Measurements from ENCODE around the gene LAD1. TPM values are rescaled to one million over a fixed set of nuclear protein-coding genes. Genes with fewer than 3 reads are reported as not detected.

Gene LAD1, protein sequence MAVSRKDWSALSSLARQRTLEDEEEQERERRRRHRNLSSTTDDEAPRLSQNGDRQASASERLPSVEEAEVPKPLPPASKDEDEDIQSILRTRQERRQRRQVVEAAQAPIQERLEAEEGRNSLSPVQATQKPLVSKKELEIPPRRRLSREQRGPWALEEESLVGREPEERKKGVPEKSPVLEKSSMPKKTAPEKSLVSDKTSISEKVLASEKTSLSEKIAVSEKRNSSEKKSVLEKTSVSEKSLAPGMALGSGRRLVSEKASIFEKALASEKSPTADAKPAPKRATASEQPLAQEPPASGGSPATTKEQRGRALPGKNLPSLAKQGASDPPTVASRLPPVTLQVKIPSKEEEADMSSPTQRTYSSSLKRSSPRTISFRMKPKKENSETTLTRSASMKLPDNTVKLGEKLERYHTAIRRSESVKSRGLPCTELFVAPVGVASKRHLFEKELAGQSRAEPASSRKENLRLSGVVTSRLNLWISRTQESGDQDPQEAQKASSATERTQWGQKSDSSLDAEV
- total RNA-seq (ENCODE audit: low replicate concordance) = not detected in 2 replicates

DNA sequence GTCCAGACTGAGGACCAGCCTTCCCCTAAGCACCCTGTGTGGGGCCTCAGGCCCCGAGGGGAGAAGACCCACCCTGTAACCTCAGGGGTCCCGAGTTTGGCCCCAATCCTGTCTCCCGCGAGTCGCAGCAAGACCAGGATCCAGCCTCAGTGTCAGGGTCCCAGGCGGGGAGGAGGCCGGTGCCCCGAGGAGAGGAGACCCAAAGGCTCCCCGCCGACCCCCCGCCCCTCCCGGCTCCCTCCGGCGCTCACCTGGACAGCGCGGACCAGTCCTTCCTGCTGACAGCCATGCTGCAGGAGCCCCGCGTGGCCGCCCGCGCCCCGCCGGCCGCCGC lies at the start of gene LAD1:
TSS of gene LAD1 (minus strand) at position 307 of the 334 bp plus-strand sequence. CDS start at position 289, 18 bp downstream.
- no peak within 1 kb of the TSS for H3K4me3 ChIP-seq (ENCODE audit: low read depth, low read length)
- DNase-seq (ENCODE audit: low read depth) = no peak
- TF ChIP-seq, protein P1, sequence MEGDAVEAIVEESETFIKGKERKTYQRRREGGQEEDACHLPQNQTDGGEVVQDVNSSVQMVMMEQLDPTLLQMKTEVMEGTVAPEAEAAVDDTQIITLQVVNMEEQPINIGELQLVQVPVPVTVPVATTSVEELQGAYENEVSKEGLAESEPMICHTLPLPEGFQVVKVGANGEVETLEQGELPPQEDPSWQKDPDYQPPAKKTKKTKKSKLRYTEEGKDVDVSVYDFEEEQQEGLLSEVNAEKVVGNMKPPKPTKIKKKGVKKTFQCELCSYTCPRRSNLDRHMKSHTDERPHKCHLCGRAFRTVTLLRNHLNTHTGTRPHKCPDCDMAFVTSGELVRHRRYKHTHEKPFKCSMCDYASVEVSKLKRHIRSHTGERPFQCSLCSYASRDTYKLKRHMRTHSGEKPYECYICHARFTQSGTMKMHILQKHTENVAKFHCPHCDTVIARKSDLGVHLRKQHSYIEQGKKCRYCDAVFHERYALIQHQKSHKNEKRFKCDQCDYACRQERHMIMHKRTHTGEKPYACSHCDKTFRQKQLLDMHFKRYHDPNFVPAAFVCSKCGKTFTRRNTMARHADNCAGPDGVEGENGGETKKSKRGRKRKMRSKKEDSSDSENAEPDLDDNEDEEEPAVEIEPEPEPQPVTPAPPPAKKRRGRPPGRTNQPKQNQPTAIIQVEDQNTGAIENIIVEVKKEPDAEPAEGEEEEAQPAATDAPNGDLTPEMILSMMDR (IDR thresholded peaks at IDR 0.05; ENCODE audit: insufficient read depth, low read length) = no peak

DNA sequence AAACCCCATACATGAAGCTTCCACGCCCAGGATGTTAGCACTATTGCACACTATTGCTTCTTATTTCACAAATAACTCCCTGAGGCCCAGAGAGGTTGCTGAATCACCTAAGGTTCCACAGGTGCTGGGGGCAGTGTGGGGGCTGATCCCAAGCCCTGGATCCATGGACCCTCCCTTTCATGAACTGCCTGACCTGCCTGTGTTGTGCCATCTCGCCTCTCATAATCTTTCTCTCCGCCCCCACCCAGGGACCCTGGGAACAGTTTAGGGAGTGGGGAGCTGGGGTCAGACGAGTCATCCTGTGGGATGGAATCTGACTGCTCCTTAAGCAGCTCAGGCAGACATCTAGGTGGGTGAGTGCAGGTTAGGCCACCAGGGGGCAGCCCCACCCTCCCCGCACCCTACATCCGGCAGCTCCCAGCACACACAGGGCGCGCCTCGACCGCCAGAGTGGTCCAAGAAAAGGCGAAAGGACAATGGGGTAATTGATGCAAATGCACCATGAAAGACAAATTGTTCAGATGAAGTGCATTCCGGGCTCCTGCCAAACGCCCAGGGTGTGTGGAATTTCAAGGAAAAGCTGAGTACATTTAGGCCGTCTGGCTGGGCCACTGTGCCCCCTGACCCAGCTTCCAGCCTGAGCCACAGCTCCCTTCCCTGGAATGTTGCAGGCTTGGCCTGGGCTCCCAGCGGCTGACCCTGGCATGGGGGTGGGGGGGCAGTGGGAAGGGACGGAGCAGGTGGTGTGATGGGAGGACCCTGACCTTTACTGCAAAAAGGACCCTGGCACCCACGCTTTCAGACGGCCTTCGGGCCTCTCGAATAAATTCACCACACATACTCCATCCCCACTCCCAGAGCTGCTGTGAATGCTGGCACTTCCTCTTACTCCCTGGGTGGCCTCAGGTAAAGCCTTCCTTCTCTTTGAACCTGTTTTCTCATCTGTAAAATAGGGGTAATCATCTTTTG lies 49.1 kb upstream of the LAD1 start:
- DNase-seq (ENCODE audit: low read depth) = peak; percentile 79
- TF ChIP-seq, protein P1 (IDR thresholded peaks at IDR 0.05; ENCODE audit: insufficient read depth, low read length) = peak; percentile 86
- H3K4me3 ChIP-seq (ENCODE audit: low read depth, low read length) = no peak overlapping the region

DNA sequence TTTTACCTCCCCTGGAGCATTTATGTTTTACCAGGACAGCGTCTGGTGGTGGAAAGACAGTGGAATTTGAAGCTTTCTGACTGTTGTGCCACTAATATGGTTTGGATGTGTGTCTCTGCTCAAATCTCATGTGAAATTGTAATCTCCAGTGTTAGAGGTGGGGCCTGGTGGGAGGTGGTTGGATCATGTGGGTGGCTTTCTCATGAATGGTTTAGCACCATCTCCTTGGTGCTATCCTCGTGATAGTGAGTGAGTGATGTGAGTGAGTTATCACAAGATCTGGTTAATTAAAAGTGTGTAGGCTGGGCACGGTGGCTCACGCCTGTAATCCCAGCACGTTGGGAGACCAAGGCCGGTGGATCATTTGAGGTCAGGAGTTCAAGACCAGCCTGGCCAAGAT lies 46.2 kb upstream of the LAD1 start:
- DNase-seq (ENCODE audit: low read depth) = no peak
- TF ChIP-seq, protein P1 (IDR thresholded peaks at IDR 0.05; ENCODE audit: insufficient read depth, low read length) = no peak
- no peak overlapping the region for H3K4me3 ChIP-seq (ENCODE audit: low read depth, low read length)

DNA sequence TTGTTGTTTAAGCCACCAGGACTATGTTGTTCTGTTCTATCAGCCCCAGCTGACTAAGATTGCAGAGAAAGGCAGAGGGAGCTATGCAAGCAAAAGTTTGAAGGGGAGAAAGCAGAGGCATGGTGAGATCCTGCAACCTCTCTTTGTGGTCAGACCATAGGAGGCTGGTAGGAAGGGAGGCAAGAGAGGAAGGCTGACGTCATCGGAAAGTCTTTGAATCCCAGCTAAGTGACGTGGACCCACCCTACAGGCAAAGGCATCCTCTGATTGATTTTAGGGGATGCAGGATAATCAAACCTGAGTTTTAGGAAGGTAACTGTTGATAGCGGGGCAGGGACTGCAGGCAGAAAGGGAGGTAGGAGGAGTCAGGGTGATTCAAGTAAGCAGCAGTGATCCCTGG lies 45.7 kb upstream of the LAD1 start:
- DNase-seq (ENCODE audit: low read depth) = no peak
- no peak overlapping the region for H3K4me3 ChIP-seq (ENCODE audit: low read depth, low read length)
- TF ChIP-seq, protein P1 (IDR thresholded peaks at IDR 0.05; ENCODE audit: insufficient read depth, low read length) = no peak

DNA sequence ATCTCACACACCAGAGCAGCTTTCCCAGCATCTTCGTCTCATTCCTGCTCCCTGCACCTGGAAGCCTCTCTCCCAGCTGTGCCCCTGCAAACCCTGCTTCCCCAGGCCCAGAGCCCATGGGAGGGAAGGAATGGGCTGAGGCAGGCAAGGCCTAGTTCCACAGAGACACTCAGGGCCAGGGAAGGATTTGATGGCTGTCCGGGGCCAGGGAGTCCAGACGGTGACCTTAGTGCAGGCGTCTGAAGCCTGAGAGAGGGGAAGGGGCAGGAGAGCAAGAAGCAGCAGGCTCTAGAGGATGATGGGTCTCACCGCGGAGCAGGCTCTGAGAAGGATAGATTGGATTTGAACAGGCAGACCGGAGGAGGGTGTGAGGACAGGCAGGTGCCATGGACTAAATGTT lies 44.6 kb upstream of the LAD1 start:
- H3K4me3 ChIP-seq (ENCODE audit: low read depth, low read length) = no peak overlapping the region
- TF ChIP-seq, protein P1 (IDR thresholded peaks at IDR 0.05; ENCODE audit: insufficient read depth, low read length) = no peak
- DNase-seq (ENCODE audit: low read depth) = no peak

DNA sequence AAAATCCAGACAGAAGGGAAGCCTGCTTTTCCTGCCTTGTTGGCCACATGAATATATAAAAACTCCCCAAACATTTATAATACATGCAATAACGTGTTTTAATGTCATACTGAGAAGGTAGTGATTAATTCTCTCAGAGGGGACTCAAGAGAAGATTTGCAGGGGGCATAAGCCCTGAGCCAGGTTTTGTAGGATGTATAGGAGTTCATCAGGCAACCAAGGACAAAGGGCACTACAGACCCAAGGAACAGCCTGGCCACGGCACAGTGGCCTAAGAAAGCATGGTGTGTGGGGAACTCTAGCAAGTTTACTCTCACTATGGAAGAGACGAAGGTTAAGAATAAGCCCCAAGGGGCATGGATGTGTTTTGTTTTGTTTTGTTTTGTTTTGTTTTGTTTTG lies 37.8 kb upstream of the LAD1 start:
- no peak overlapping the region for H3K4me3 ChIP-seq (ENCODE audit: low read depth, low read length)
- TF ChIP-seq, protein P1 (IDR thresholded peaks at IDR 0.05; ENCODE audit: insufficient read depth, low read length) = no peak
- no peak for DNase-seq (ENCODE audit: low read depth)

All from fibroblast of the aortic adventitia (primary cell).